MCF 10A (cell line): Measurements from ENCODE around the gene ARHGAP8. TPM values are rescaled to one million over a fixed set of nuclear protein-coding genes. Genes with fewer than 3 reads are reported as not detected.
"Not testable (repeated sequence)": the region's sequence is repeated elsewhere in the genome, so short reads cannot be mapped to it uniquely, and the experiment has no call there.

Source experiments
- BruUV-seq: library from RNA; stranded (reverse); fragments of 400-500 nt; replicated peaks from 2 replicates; lab custom pipeline; 2021; lab: Mats Ljungman, UMichigan
- CTCF ChIA-PET: fragments of 300-600 bp; sonication (Branson Sonifier 250); formaldehyde crosslinking; extraction: SDS; loops from one replicate; lab custom pipeline; 2021; ENCODE audit warnings: antibody characterized with exemption, inconsistent platforms; lab: Yijun Ruan, JAX
- POLR2A ChIA-PET: fragments of 300-600, 350-650 bp; sonication (Branson Sonifier 250); formaldehyde crosslinking; extraction: SDS; loops from one replicate; lab custom pipeline; 2020; ENCODE audit warnings: antibody characterized with exemption, inconsistent platforms; lab: Yijun Ruan, JAX
- DNase-seq: peaks from one replicate; pipeline ENCODE4 v3.0.0-alpha.2; 2018; ENCODE audit not compliant: unreplicated experiment
- H3K27ac Mint-ChIP-seq: one replicate; pipeline ENCODE4 v1.8.0; 2022; ENCODE audit warnings: mild to moderate bottlenecking, low read depth, mixed read lengths; ENCODE audit not compliant: unreplicated experiment
- H3K27me3 Mint-ChIP-seq: one replicate; pipeline ENCODE4 v1.8.0; 2022; ENCODE audit warnings: mixed read lengths; ENCODE audit not compliant: insufficient read depth, unreplicated experiment
- H3K36me3 Mint-ChIP-seq: one replicate; pipeline ENCODE4 v1.8.0; 2022; ENCODE audit warnings: mild to moderate bottlenecking, moderate library complexity, mixed read lengths; ENCODE audit not compliant: insufficient read depth, unreplicated experiment
- H3K4me1 Mint-ChIP-seq: one replicate; pipeline ENCODE4 v1.8.0; 2022; ENCODE audit warnings: mixed read lengths; ENCODE audit not compliant: insufficient read depth, unreplicated experiment
- H3K4me3 Mint-ChIP-seq: one replicate; pipeline ENCODE4 v1.8.0; 2022; ENCODE audit warnings: mild to moderate bottlenecking, moderate library complexity, mixed read lengths; ENCODE audit not compliant: unreplicated experiment
- H3K9me3 Mint-ChIP-seq: one replicate; pipeline ENCODE4 v1.8.0; 2022; ENCODE audit warnings: mixed read lengths; ENCODE audit not compliant: unreplicated experiment
- intact Hi-C: fragments of 100-400 bp; cut with micrococcal nuclease; formaldehyde crosslinking; loops from 2 replicates; pipeline ENCODE4 v1.14.1; 2022
- total RNA-seq: library from RNA; stranded (reverse); gene quantifications from 2 replicates; pipeline ENCODE4 v1.2.3, GENCODE V29; 2022
- TF ChIP-seq, protein P1 (sequence below): fragments of 200-600 bp; IDR thresholded peaks from one replicate; pipeline ENCODE4 v1.8.0; 2022; ENCODE audit warnings: antibody characterized with exemption, mild to moderate bottlenecking; ENCODE audit not compliant: unreplicated experiment

The ARHGAP8 gene
- total RNA-seq, 1 experiment from 2014 or later = 18.6 TPM

DNA sequence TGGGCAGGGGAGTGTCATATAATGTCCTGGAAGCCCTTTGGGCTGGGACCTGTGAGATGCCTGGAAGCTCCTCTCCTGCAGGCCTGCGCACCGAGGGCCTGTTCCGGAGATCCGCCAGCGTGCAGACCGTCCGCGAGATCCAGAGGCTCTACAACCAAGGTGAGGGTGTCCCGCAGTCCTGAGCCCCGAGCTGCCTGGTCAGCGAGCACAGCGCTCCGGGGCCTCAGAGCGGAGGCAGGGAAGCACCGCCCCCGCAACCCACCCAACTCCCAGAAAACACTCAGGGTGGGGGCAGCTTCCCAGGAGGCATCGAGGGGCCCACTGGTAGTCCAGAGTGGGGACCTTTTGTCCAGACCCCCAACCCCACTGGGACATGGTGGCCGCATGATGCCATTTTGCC, 95.5 kb downstream of the ARHGAP8 start:
- POLR2A ChIA-PET = interaction anchor here (0.7 kb wide), 2 partner anchors 11 to 244 kb away, joined by 3 to 4 read pairs; no protein-coding TSS in a partner anchor
- Mint-ChIP-seq H3K27me3 (no peaks in the 10 kb centered on the region), H3K4me1 (peaks cover 5% of the 10 kb centered on the region), H3K27ac (no peak overlapping the region), H3K36me3 (peaks cover 5% of the 10 kb centered on the region), H3K9me3 (no peaks in the 10 kb centered on the region), H3K4me3 (no peak overlapping the region)
- DNase-seq = no peak
- BruUV-seq = no TSS peak
- CTCF ChIA-PET = interaction anchor here (0.6 kb wide), 2 partner anchors 28 to 85 kb away, joined by 3 read pairs; no protein-coding TSS in a partner anchor
- intact Hi-C loops = no loop called here
- TF ChIP-seq, protein P1, sequence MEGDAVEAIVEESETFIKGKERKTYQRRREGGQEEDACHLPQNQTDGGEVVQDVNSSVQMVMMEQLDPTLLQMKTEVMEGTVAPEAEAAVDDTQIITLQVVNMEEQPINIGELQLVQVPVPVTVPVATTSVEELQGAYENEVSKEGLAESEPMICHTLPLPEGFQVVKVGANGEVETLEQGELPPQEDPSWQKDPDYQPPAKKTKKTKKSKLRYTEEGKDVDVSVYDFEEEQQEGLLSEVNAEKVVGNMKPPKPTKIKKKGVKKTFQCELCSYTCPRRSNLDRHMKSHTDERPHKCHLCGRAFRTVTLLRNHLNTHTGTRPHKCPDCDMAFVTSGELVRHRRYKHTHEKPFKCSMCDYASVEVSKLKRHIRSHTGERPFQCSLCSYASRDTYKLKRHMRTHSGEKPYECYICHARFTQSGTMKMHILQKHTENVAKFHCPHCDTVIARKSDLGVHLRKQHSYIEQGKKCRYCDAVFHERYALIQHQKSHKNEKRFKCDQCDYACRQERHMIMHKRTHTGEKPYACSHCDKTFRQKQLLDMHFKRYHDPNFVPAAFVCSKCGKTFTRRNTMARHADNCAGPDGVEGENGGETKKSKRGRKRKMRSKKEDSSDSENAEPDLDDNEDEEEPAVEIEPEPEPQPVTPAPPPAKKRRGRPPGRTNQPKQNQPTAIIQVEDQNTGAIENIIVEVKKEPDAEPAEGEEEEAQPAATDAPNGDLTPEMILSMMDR = no peak

DNA sequence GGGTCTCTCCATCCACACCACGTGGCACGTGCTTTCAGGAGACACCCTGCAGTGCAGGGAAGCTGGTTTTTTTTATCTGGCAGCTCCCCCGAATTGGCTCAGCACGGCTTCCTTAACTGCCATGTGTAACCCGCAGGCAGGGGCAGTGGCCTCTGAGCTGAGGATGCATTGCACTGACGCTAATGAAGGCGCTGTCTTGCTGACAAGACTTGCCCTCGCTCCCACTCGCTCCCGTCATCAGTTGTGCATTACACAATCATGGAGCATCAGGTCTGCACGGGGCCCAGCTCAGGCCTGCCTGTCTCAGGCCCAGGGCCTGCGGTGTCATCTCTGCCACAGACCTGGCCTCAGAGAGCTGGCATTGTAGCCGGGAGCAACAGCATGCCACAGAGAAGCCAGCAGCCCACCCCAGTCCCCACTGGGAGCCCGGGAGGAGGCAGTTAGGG, 95.9 kb downstream of the ARHGAP8 start:
- Mint-ChIP-seq H3K27ac (no peak overlapping the region), H3K36me3 (peaks cover 5% of the 10 kb centered on the region), H3K4me1 (peaks cover 9% of the 10 kb centered on the region), H3K4me3 (no peak overlapping the region), H3K27me3 (no peaks in the 10 kb centered on the region), H3K9me3 (no peaks in the 10 kb centered on the region)
- DNase-seq = no peak
- CTCF ChIA-PET = no interaction called here
- POLR2A ChIA-PET = interaction anchor here (0.7 kb wide), 2 partner anchors 10 to 243 kb away, joined by 3 to 4 read pairs; no protein-coding TSS in a partner anchor
- TF ChIP-seq, protein P1 = no peak
- BruUV-seq = no TSS peak
- intact Hi-C loops = no loop called here

DNA sequence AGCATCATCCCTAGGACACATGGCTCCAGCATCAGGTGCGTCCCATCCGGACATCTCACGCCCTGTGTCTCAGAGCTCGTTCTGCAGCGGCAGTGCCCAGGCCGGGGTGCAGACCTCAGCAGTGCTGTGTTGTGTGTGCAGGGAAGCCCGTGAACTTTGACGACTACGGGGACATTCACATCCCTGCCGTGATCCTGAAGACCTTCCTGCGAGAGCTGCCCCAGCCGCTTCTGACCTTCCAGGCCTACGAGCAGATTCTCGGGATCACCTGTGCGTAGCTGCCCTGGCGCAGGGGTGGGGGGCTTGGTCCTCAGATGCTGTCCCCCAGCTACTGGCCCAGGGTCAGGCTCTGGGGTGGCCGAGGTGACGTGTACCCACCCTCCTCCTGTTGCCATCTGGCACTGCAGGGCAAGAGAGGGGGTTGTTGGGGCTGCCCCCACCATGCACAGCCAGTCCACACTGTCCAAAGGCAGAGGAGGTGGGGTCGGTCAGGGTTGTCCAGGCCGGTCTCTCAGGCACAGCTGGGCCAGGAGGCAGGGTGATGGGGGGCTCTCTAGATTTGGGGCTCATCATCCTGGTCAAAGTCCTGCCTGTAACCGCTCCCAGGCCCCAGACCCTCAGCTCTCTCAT, 96.5 kb downstream of the ARHGAP8 start:
- BruUV-seq = no TSS peak
- peaks cover 11% of the 10 kb centered on the region for H3K4me1 Mint-ChIP-seq

DNA sequence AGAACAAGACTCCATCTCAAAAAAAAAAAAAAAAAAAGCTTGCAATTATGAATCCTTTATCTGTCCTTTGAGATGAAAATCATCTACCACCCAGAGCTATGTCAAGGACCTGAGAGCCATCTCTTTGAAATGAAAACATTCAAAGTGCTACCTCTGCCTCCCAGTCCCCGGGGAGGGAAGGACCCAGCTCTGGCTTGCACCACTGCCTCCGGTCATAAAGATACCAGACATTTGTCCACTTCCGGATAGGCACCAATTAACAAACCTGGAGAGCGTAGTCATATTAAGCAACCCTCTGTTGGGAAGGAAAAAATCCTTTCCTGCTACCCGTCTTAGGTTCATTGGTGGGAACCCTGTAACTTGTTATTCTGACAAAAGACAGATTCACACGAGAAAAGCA, 98.6 kb downstream of the ARHGAP8 start:
- BruUV-seq = no TSS peak
- no peaks in the 10 kb centered on the region for H3K9me3 Mint-ChIP-seq
- H3K27ac Mint-ChIP-seq = no peak overlapping the region
- intact Hi-C loops = no loop called here
- H3K36me3 Mint-ChIP-seq = peaks cover 5% of the 10 kb centered on the region
- ChIA-PET CTCF (interaction anchor here (1.0 kb wide), 1 partner anchor 34 kb away, joined by 3 read pairs; no protein-coding TSS in a partner anchor), POLR2A (no interaction called here)
- no peak overlapping the region for H3K4me3 Mint-ChIP-seq
- no peaks in the 10 kb centered on the region for H3K27me3 Mint-ChIP-seq
- TF ChIP-seq, protein P1 = no peak
- no peak for DNase-seq
- peaks cover 11% of the 10 kb centered on the region for H3K4me1 Mint-ChIP-seq

More for the DNA sequence above, 96.5 kb downstream of the ARHGAP8 start:
- TF ChIP-seq, protein P1 = no peak
- Mint-ChIP-seq H3K9me3 (no peaks in the 10 kb centered on the region), H3K27ac (no peak overlapping the region), H3K4me3 (no peak overlapping the region), H3K36me3 (peaks cover 5% of the 10 kb centered on the region), H3K27me3 (no peaks in the 10 kb centered on the region)
- DNase-seq = no peak
- intact Hi-C loops = no loop called here
- CTCF ChIA-PET = no interaction called here
- POLR2A ChIA-PET = interaction anchor here (0.7 kb wide), 1 partner anchor 243 kb away, joined by 3 read pairs; no protein-coding TSS in a partner anchor

DNA sequence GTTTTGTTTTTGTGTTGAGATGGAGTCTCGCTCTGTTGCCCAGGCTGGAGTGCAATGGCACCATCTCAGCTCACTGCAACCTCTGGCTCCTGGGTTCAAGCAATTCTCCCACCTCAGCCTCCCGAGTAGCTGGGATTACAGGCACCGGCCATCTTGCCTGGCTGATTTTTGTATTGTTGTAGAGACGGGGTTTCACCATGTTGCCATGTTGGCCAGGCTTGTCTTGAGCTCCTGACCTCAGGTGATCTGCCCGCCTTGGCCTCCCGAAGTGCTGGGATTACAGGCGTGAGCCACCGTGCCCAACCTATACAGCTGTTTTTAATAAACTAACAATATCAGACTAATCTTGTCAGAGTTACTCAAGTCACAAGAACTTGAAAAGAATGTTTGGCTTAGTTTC, 102.3 kb downstream of the ARHGAP8 start:
- BruUV-seq, H3K9me3 Mint-ChIP-seq, H3K27me3 Mint-ChIP-seq, H3K4me3 Mint-ChIP-seq, intact Hi-C loops, DNase-seq, POLR2A ChIA-PET: not testable (repeated sequence)
- peaks cover 15% of the 10 kb centered on the region for H3K36me3 Mint-ChIP-seq
- peaks cover 34% of the 10 kb centered on the region for H3K4me1 Mint-ChIP-seq
- CTCF ChIA-PET = interaction anchor here (0.7 kb wide), 3 partner anchors 31 to 769 kb away, joined by 3 to 4 read pairs (median 3); no protein-coding TSS in a partner anchor
- H3K27ac Mint-ChIP-seq = peak overlapping the region; percentile 97
